Smooth muscle cell (in vitro differentiated cells): ENCODE results near the gene GRIK1. TPM values are rescaled to one million over a fixed set of nuclear protein-coding genes. Genes with fewer than 3 reads are reported as not detected.

Experiments
- DNase-seq: peaks from one replicate; lab custom pipeline; 2025; ENCODE audit not compliant: unreplicated experiment; lab: John Stamatoyannopoulos, UW
- H2AFZ ChIP-seq: fragments of 200-600 bp; sonication (generic); 2 replicates; pipeline ENCODE4 v1.6.0; 2016; ENCODE audit warnings: antibody characterized with exemption, low read depth, mild to moderate bottlenecking
- H3F3A ChIP-seq: fragments of 200-600 bp; sonication (generic); 2 replicates; pipeline ENCODE4 v1.6.0; 2017; ENCODE audit warnings: antibody characterized with exemption, low read depth
- H3K27ac ChIP-seq: fragments of 200-600 bp; sonication (generic); 2 replicates; pipeline ENCODE4 v1.5.1; 2016; ENCODE audit warnings: low read depth, mild to moderate bottlenecking
- H3K27me3 ChIP-seq: fragments of 200-600 bp; sonication (generic); 2 replicates; pipeline ENCODE4 v1.6.1; 2016; ENCODE audit warnings: low read depth, mild to moderate bottlenecking
- H3K36me3 ChIP-seq: fragments of 200-600 bp; sonication (generic); 2 replicates; pipeline ENCODE4 v1.5.1; 2016; ENCODE audit warnings: low read depth
- H3K4me1 ChIP-seq: fragments of 200-600 bp; sonication (generic); 2 replicates; pipeline ENCODE4 v1.5.1; 2016; ENCODE audit warnings: low read depth
- H3K4me2 ChIP-seq: fragments of 200-600 bp; sonication (generic); 2 replicates; pipeline ENCODE4 v1.6.0; 2016; ENCODE audit warnings: mild to moderate bottlenecking
- H3K4me3 ChIP-seq: fragments of 200-600 bp; sonication (generic); 2 replicates; pipeline ENCODE4 v1.5.1; 2016; ENCODE audit warnings: mild to moderate bottlenecking
- H3K79me2 ChIP-seq: fragments of 200-600 bp; sonication (generic); 2 replicates; pipeline ENCODE4 v1.6.0; 2016; ENCODE audit warnings: low read depth, mild to moderate bottlenecking
- H3K9ac ChIP-seq: fragments of 200-600 bp; sonication (generic); 2 replicates; pipeline ENCODE4 v1.6.0; 2016; ENCODE audit warnings: low read depth
- H3K9me3 ChIP-seq: fragments of 200-600 bp; sonication (generic); replicated peaks from 2 replicates; pipeline ENCODE4 v1.5.1; 2016; ENCODE audit warnings: low read depth
- H4K20me1 ChIP-seq: fragments of 200-600 bp; sonication (generic); 2 replicates; pipeline ENCODE4 v1.6.0; 2016; ENCODE audit warnings: low read depth
- CTCF ChIP-seq: fragments of 200-600 bp; sonication (generic); IDR thresholded peaks from 2 replicates; pipeline ENCODE4 v1.5.1; 2017; ENCODE audit warnings: borderline replicate concordance, mild to moderate bottlenecking, antibody characterized with exemption; ENCODE audit not compliant: insufficient read depth, poor library complexity, severe bottlenecking
- WGBS: methylation state at CpG from one replicate; pipeline ENCODE4 v1.1.7; 2016; ENCODE audit warnings: low lambda C conversion rate; 5-methylcytosine and 5-hydroxymethylcytosine counted together
- polyA plus RNA-seq: library from polyadenylated mRNA; unstranded; fragments of >200 nt; fragmentation: Nextera tagmentation; extraction: Ambion mirVana; gene quantifications from 2 replicates; pipeline ENCODE4 v1.2.1, GENCODE V29; 2016
- total RNA-seq: library from RNA; depleted of rRNA; stranded (reverse); fragments of >200 nt; gene quantifications from 2 replicates; pipeline ENCODE4 v1.2.3, GENCODE V29; 2014

The GRIK1 gene
- total and polyA plus RNA-seq, 2 experiments from 2014 or later = 0.09 TPM; not detected in 1

DNA sequence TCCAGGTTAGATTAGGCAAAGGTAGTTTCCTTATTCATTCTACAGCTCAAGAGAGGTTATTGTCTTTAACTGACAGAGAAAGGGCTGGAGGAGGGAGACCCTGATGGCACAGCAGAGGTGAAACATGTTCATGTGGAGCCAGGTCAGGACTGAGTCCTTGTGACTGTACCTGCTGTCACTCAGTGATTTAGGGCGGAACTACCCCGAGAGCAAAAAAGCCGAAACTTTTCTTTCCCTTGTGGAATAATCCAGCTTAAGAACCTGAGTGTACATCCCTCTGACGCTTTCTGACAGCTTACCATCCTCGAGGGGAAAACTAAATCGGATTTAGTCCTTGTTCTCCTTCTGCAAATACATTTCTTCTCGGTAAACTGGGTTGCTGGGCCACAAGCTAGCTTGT lies 367.8 kb downstream of the GRIK1 start:
- H3K9ac ChIP-seq = no peak overlapping the region
- no peak for DNase-seq
- WGBS = 94% methylated on average over 7 of the region's 7 CpGs

DNA sequence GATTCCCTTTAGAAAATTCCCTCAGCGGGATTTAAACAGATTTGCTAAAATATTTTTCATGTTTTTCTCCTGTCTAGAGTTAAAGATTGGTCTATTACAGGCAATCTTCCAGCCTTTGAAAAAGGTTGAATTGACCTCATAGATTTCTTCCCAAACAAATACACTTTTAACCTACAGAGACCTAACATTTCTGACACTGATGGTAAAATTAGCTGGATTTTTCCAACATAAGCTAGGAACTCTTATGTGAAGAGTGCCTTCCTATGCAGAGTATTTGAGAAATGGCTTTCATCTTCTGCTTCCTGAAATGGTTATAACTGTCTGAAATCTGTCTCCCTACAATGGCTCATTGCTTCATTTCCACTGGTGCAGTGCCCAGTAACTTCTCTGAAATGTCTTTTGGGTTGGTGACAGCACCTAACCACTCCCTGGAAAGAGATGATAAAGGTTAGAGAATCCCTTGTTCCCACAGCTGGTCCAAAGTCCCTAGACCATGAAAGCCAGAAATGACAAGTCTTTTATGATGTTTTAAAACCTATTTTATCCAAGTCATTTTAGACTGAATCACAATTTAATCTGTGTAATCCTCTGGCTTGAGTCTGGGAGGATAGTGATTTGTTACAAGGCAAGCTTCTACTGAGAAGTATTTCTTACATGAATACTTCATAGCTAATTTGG lies 371.6 kb downstream of the GRIK1 start:
- Histone ChIP-seq H3K36me3 (no peaks in the 10 kb centered on the region), H3K27me3 (no peaks in the 10 kb centered on the region), H3K27ac (no peak overlapping the region), H3K4me1 (no peaks in the 10 kb centered on the region), H2AFZ (no peak overlapping the region), H3K9me3 (no peaks in the 10 kb centered on the region), H3K4me3 (no peak overlapping the region), H4K20me1 (no peaks in the 10 kb centered on the region), H3K4me2 (no peak overlapping the region), H3K79me2 (no peaks in the 10 kb centered on the region), H3K9ac (no peak overlapping the region), H3F3A (no peaks in the 10 kb centered on the region)
- DNase-seq = no peak
- TF ChIP-seq CTCF = no peak
- 100% methylated on average over 1 of the region's 1 CpG for WGBS

More for the DNA sequence above, 367.8 kb downstream of the GRIK1 start:
- no peak for TF ChIP-seq CTCF
- H3F3A ChIP-seq = no peaks in the 10 kb centered on the region
- H3K79me2 ChIP-seq = no peaks in the 10 kb centered on the region
- no peaks in the 10 kb centered on the region for H3K27me3 ChIP-seq
- no peaks in the 10 kb centered on the region for H4K20me1 ChIP-seq
- no peaks in the 10 kb centered on the region for H3K4me1 ChIP-seq
- no peaks in the 10 kb centered on the region for H3K9me3 ChIP-seq
- no peak overlapping the region for H3K4me3 ChIP-seq
- no peak overlapping the region for H3K4me2 ChIP-seq
- H3K27ac ChIP-seq = no peak overlapping the region
- H3K36me3 ChIP-seq = no peaks in the 10 kb centered on the region
- H2AFZ ChIP-seq = no peak overlapping the region

GRCh38 chr21:29557931-29558725 lies 381.7 kb downstream of the GRIK1 start:
- no peaks in the 10 kb centered on the region for H4K20me1 ChIP-seq
- H3K9ac ChIP-seq = no peak overlapping the region
- H3K4me1 ChIP-seq = no peaks in the 10 kb centered on the region
- H2AFZ ChIP-seq = no peak overlapping the region
- no peaks in the 10 kb centered on the region for H3K27me3 ChIP-seq
- no peaks in the 10 kb centered on the region for H3K79me2 ChIP-seq
- 96% methylated on average over 1 of the region's 1 CpG for WGBS
- no peak overlapping the region for H3K4me2 ChIP-seq
- TF ChIP-seq CTCF = no peak
- no peak overlapping the region for H3K27ac ChIP-seq
- H3K4me3 ChIP-seq = no peak overlapping the region
- H3F3A ChIP-seq = no peaks in the 10 kb centered on the region
- no peaks in the 10 kb centered on the region for H3K36me3 ChIP-seq
- no peaks in the 10 kb centered on the region for H3K9me3 ChIP-seq
- no peak for DNase-seq

DNA sequence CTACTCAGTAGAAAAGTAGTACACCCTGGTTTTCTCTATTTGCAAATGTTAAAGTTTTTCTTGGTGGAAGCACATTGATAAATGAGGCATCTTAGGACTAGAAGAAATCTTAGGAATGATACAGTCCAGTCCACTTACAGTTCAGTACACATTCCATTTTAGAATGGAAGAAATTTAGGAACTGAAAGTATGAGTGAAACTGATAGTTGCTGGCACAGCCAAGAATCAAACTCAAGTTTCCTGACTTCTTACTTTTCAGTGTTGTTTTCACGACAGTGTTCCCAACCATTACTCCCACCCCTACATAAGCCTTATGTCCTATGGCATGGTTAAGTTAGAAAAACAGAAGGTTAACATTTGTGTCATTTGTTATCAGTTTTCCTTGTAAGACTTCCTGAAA lies 382.6 kb downstream of the GRIK1 start:
- Histone ChIP-seq H3K4me1 (no peaks in the 10 kb centered on the region), H3K4me2 (no peak overlapping the region), H3K36me3 (no peaks in the 10 kb centered on the region), H2AFZ (no peak overlapping the region), H3K9ac (no peak overlapping the region), H3F3A (no peaks in the 10 kb centered on the region), H3K27me3 (no peaks in the 10 kb centered on the region), H4K20me1 (no peaks in the 10 kb centered on the region), H3K9me3 (no peaks in the 10 kb centered on the region), H3K4me3 (no peak overlapping the region), H3K79me2 (no peaks in the 10 kb centered on the region), H3K27ac (no peak overlapping the region)
- no peak for TF ChIP-seq CTCF
- no peak for DNase-seq
- 82% methylated on average over 1 of the region's 1 CpG for WGBS
